ENCODE data around the gene CLDND1. TPM values are rescaled to one million over a fixed set of nuclear protein-coding genes. Genes with fewer than 3 reads are reported as not detected.

CLDND1 gene
- total RNA-seq, 4 donors from 2014 or later: 68.8 to 152 (median 114) TPM

- no peak for TF ChIP-seq CTCF (IDR thresholded peaks at IDR 0.05; ENCODE audit: low read depth)
Observed at GRCh38 chr3:98563661-98564281, 41.1 kb upstream of the CLDND1 start.

DNA sequence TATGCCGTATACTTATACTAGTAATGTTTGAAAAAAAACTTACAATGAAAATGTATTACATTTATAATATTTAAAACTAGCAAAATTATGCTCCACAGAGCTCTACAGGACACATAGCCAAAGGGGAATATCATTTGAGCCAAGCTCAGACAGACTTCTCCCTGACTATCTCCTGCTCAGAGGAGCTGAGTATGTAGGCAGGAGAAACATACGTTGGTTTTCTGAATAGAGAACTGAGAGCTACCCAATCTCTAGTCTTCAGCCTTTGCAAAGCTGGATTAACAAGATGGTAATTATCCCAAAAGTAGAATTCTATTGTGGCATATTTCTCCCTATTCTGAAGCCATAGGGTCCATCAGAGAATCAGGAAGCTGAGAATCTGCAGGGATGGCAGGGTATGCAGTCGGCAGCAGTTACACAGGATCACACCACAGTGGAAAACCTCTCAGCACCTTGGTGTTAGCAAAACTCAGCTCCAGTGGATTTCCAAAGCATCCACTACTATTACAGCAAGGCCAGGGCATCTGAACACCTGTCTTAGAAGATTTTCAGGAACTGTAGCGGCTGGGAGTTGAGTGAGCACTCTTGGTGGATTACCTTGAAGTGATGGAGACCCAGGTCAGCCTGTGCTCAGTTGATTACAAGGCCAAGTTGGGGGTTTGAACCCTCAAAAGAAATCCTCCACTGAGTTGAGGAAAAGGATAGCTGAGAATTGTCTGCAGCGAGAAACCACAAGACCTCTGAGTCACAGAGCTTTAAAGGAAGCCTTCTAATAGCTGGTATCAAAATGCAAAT is 39.2 kb upstream of the CLDND1 start:
- no peak for TF ChIP-seq CTCF (IDR thresholded peaks at IDR 0.05; ENCODE audit: low read depth)

DNA sequence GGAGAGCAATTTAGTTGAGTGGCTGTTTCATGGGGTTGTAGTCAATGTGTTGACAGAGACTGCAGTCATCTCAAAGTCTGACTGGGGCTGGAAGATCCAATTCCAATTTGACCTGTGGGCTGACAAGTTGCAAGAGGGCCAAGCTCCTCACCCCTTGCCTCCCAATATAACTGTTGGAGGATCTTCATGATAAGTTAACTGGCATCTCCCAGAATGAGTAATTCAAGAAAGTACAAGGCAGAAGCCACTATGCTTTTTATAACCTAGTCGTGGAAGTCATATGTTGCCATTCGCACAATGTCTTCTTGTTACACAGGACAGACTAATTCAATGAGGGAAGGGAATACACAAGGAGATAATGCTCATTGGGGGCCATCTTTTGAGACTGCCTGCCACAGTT is 38.2 kb upstream of the CLDND1 start:
- TF ChIP-seq CTCF (IDR thresholded peaks at IDR 0.05; ENCODE audit: low read depth): no peak

DNA sequence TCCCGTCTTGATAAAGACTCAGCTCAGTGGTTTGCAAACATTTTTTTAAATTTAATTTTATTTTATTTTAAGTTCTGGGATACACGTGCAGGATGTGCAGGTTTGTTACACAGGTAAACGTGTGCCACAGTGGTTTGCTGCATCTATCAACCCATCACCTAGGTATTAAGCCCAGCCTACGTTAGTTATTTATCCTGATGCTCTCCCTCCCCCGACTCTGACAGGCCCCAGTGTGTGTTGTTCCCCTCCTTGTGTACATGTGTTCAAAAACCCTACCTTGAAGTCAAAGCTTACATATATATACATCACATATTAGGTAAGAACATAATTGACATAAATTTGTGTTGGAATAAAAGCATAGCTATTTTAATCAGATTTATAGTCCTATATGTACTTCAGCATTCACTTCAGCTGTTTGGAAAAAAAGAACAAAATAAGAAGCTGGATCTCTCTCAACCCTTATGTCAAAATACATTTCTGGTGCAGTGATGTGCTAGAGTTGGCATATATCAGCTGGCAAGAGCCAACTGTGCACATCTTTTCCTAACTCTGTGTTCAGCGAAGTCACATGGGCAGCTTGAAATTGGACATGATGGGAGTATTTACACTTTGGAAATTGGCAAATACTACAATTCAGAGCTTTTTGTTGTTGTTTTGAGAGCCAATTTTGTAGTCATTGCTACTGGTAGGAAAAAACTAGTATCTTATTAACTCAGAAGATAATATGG is 35.6 kb upstream of the CLDND1 start:
- TF ChIP-seq CTCF (IDR thresholded peaks at IDR 0.05; ENCODE audit: low read depth): no peak

DNA sequence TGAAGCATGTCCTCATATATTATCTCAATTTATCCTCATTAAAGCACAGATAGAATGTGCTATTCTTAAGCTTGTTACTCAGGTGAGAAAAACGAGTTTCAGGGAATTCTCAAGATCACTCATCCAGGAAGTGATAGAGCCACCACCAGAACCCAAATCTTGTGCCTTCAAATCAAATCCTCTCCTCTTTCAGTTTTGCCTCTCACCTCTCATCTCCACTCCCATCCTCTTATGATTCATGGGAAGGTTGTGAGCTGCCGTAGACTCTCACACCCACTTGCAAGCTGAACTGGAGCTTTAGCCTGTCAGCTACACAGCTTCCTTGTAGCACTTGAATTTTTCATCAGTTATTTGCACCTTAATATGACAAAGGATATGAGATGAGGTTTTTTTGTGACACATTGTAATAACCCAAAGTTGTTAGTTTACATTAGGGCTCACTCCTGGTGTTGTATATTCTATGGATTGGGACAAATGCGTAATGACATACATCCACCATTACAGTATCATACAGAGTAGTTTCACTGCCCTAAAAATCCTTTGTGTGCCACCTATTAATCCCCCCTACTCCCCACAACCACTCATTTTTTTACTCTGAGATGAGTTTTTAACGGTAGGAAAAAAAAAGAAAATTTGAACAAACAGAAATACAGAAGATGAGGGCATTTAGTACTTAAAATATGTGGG is 34.8 kb upstream of the CLDND1 start:
- no peak for TF ChIP-seq CTCF (IDR thresholded peaks at IDR 0.05; ENCODE audit: low read depth)

DNA sequence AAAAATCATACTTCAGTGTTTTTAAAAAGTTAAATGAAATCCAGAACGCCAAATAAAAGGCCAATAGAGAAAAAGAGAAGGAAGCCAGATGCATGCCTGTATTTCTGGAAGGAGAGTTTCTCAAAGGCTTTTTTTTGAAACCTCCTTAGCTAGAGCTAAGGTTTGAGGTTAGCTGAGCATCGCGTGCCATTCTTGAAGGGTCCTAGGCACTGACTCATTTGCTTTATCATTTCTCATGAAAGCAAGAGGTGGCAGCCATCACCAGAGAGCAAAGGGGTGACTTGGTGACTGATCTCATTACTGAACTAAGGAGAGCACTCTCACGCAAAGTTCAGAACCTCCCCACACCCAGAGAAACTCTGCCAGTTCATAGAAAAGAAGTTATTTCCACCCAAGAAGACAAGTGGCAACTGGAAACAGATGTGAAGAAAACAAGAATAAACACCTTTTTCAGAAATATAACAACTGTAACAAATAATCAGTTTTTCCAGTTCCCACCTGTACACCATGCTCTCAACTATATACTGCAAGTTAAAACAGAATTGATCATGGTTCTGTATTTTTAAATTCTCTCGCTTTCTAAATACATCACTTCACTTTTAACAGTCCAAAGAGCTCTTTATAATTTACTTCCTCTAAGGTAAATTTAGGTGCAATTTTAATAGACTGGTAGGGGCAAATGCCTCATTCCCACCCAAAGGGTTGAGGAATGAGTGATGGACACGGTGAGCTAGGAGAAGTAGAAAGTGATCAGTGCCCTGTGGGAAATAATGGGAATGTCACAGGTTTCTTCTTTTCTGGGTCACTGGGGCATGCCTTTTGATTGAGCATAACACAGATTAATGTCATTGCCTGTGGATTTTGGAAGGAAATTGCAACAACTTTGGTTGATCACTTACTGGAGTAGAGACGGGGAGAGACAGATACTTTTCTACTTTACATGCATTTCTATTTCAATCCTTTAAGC is 33.7 kb upstream of the CLDND1 start:
- TF ChIP-seq CTCF (IDR thresholded peaks at IDR 0.05; ENCODE audit: low read depth): no peak

Measured in subcutaneous adipose tissue (tissue), 4 donors.